Stimulated activated CD4-positive, alpha-beta T cell treated with anti-CD3 and anti-CD28 coated beads, Interleukin-2, amount 100 ng/mL, for 4 hours (primary cell): ENCODE measurements around the gene RUNX2.

Experiments used
- DNase-seq: peaks from one replicate; pipeline ENCODE4 v3.0.0-alpha.2; 2020; ENCODE audit warnings: low read depth

Gene RUNX2

GRCh38 chr6:45351667-45352066, 23.5 kb downstream of the RUNX2 start:
- DNase-seq, result no peak

- no peak for DNase-seq
Measured at GRCh38 chr6:45353654-45354053, 25.5 kb downstream of the RUNX2 start.

GRCh38 chr6:45364466-45364865, 36.3 kb downstream of the RUNX2 start:
- no peak for DNase-seq

- DNase-seq, result no peak
Measured at GRCh38 chr6:45365036-45365435, 36.9 kb downstream of the RUNX2 start.

- DNase-seq, result no peak
Measured at GRCh38 chr6:45366534-45366933, 38.4 kb downstream of the RUNX2 start.

- no peak for DNase-seq
Measured at GRCh38 chr6:45367999-45368398, 39.9 kb downstream of the RUNX2 start.

- no peak for DNase-seq
Measured at GRCh38 chr6:45369870-45370269, 41.7 kb downstream of the RUNX2 start.

GRCh38 chr6:45371924-45372573, 43.9 kb downstream of the RUNX2 start:
- DNase-seq, result no peak

- DNase-seq, result no peak
Measured at GRCh38 chr6:45375449-45375848, 47.3 kb downstream of the RUNX2 start.

- no peak for DNase-seq
Measured at GRCh38 chr6:45376310-45377042, 48.3 kb downstream of the RUNX2 start.

- peak; percentile 81 for DNase-seq
Measured at GRCh38 chr6:45377043-45377553, 49.0 kb downstream of the RUNX2 start.

GRCh38 chr6:45377554-45378333, 49.6 kb downstream of the RUNX2 start, which contains the start of gene SUPT3H:
SUPT3H (minus strand) TSS chr6:45377934.
- DNase-seq, result peak; percentile 95

- no peak for DNase-seq
Measured at GRCh38 chr6:45378334-45378926, 50.3 kb downstream of the RUNX2 start.

- no peak for DNase-seq
Measured at GRCh38 chr6:45382391-45382790, 54.3 kb downstream of the RUNX2 start.

- DNase-seq, result no peak
Measured at GRCh38 chr6:45386501-45386900, 58.4 kb downstream of the RUNX2 start.

- DNase-seq, result no peak
Measured at GRCh38 chr6:45387236-45387635, 59.1 kb downstream of the RUNX2 start.

- DNase-seq, result no peak
Measured at GRCh38 chr6:45388328-45388727, 60.2 kb downstream of the RUNX2 start.

- DNase-seq, result no peak
Measured at GRCh38 chr6:45394586-45395095, 66.5 kb downstream of the RUNX2 start.

GRCh38 chr6:45398075-45398813, 70.1 kb downstream of the RUNX2 start:
- no peak for DNase-seq

- no peak for DNase-seq
Measured at GRCh38 chr6:45400021-45400420, 71.9 kb downstream of the RUNX2 start.

GRCh38 chr6:45411959-45412358, 83.8 kb downstream of the RUNX2 start:
- no peak for DNase-seq
